GM23338 (cell line): ENCODE results near the gene NR4A1. TPM values are rescaled to one million over a fixed set of nuclear protein-coding genes. Genes with fewer than 3 reads are reported as not detected.

Experiments used
- ATAC-seq: fragments of 200-7000 bp; cut with Tn5 transposase; 3 replicates; pipeline ENCODE4 v1.9.1; 2020
- DNase-seq: peaks from one replicate; pipeline ENCODE4 v3.0.0-alpha.2; 2015; ENCODE audit warnings: low spot score
- H2AFZ ChIP-seq: fragments of 200-600 bp; sonication (generic); 2 replicates; pipeline ENCODE4 v1.8.0; 2016; ENCODE audit warnings: antibody characterized with exemption, mild to moderate bottlenecking, moderate library complexity
- H3F3A ChIP-seq: fragments of 200-600 bp; sonication (generic); replicated peaks from 2 replicates; pipeline ENCODE4 v1.8.0; 2017; ENCODE audit warnings: antibody characterized with exemption, mixed run types, low read depth
- H3K27ac ChIP-seq: fragments of 200-600 bp; sonication (generic); 2 replicates; pipeline ENCODE4 v1.6.1; 2016; ENCODE audit warnings: low read depth
- H3K27me3 ChIP-seq: fragments of 200-600 bp; sonication (generic); 2 replicates; pipeline ENCODE4 v1.8.0; 2016; ENCODE audit warnings: mild to moderate bottlenecking, mixed run types, moderate library complexity; ENCODE audit not compliant: insufficient read depth
- H3K36me3 ChIP-seq: fragments of 200-600 bp; sonication (generic); 2 replicates; pipeline ENCODE4 v1.8.0; 2016; ENCODE audit warnings: mild to moderate bottlenecking; ENCODE audit not compliant: insufficient read depth
- H3K4me1 ChIP-seq: fragments of 200-600 bp; sonication (generic); 2 replicates; pipeline ENCODE4 v1.8.0; 2016; ENCODE audit warnings: mild to moderate bottlenecking, moderate library complexity; ENCODE audit not compliant: insufficient read depth
- H3K4me2 ChIP-seq: fragments of 200-600 bp; sonication (generic); 2 replicates; pipeline ENCODE4 v1.7.1; 2017; ENCODE audit warnings: mixed run types
- H3K4me3 ChIP-seq: fragments of 200-600 bp; sonication (generic); 2 replicates; pipeline ENCODE4 v1.6.1; 2016; ENCODE audit warnings: mixed run types
- H3K79me2 ChIP-seq: fragments of 200-600 bp; sonication (generic); replicated peaks from 2 replicates; pipeline ENCODE4 v1.8.0; 2017; ENCODE audit warnings: mild to moderate bottlenecking; ENCODE audit not compliant: insufficient read depth
- H3K9me2 ChIP-seq: fragments of 200-600 bp; sonication (generic); 2 replicates; pipeline ENCODE4 v1.8.0; 2017; ENCODE audit not compliant: insufficient read depth
- H4K20me1 ChIP-seq: fragments of 200-600 bp; sonication (generic); replicated peaks from 2 replicates; pipeline ENCODE4 v1.8.0; 2017; ENCODE audit warnings: mild to moderate bottlenecking; ENCODE audit not compliant: insufficient read depth
- H3K27ac Mint-ChIP-seq: 2 replicates; pipeline ENCODE4 v1.8.0; 2020; ENCODE audit warnings: inconsistent platforms, mild to moderate bottlenecking, moderate library complexity, mixed read lengths
- H3K27me3 Mint-ChIP-seq: 3 replicates; pipeline ENCODE4 v1.8.0; 2022; ENCODE audit warnings: low read depth, mild to moderate bottlenecking, moderate library complexity, mixed read lengths, inconsistent platforms; ENCODE audit not compliant: insufficient read depth, poor library complexity
- H3K36me3 Mint-ChIP-seq: 3 replicates; pipeline ENCODE4 v1.8.0; 2021; ENCODE audit warnings: low read depth, mild to moderate bottlenecking, inconsistent platforms, moderate library complexity, mixed read lengths
- H3K4me1 Mint-ChIP-seq: 3 replicates; pipeline ENCODE4 v1.8.0; 2020; ENCODE audit warnings: mild to moderate bottlenecking, inconsistent platforms, mixed read lengths
- H3K4me3 Mint-ChIP-seq: 3 replicates; pipeline ENCODE4 v1.8.0; 2021; ENCODE audit warnings: moderate library complexity, mild to moderate bottlenecking, inconsistent platforms, mixed read lengths
- H3K9me3 Mint-ChIP-seq: 3 replicates; pipeline ENCODE4 v1.8.0; 2020; ENCODE audit warnings: moderate library complexity, mild to moderate bottlenecking, inconsistent platforms, mixed read lengths
- CREB1 ChIP-seq: fragments of 250-450 bp; sonication (Bioruptor Pico); IDR thresholded peaks from 2 replicates; pipeline ENCODE4 v1.5.0; 2020; ENCODE audit warnings: low read depth, mild to moderate bottlenecking, moderate library complexity
- CTCF ChIP-seq, 2 experiments: fragments of 200-600 bp in 1 of 2; sonication (generic) in 1 of 2; conservative IDR thresholded peaks; 2 replicates each; pipeline versions ENCODE4 v1.5.1 to v1.6.1; 2016 to 2017; ENCODE audit warnings: antibody characterized with exemption in 2 of 2, low read depth in 2 of 2, mild to moderate bottlenecking in 2 of 2, moderate library complexity in 1 of 2
- EZH2 ChIP-seq: fragments of 200-600 bp; sonication (generic); IDR thresholded peaks from one replicate; pipeline ENCODE4 v1.8.0; 2017; ENCODE audit warnings: antibody characterized with exemption, mild to moderate bottlenecking, low read depth; ENCODE audit not compliant: unreplicated experiment
- JUNB ChIP-seq: IDR thresholded peaks from one replicate; pipeline ENCODE4 v1.6.1; 2016; ENCODE audit warnings: antibody characterized with exemption; ENCODE audit not compliant: unreplicated experiment
- NANOG ChIP-seq: IDR thresholded peaks from 2 replicates; pipeline ENCODE4 v1.6.1; 2016; ENCODE audit warnings: antibody characterized with exemption, borderline replicate concordance
- STAT1 ChIP-seq: IDR thresholded peaks from one replicate; pipeline ENCODE4 v1.6.1; 2016; ENCODE audit warnings: antibody characterized with exemption; ENCODE audit not compliant: unreplicated experiment
- ZNF114 ChIP-seq: fragments of 250-450 bp; sonication (Bioruptor Pico); IDR thresholded peaks from 2 replicates; pipeline ENCODE4 v1.5.0; 2020; ENCODE audit warnings: mild to moderate bottlenecking, moderate library complexity
- ZNF331 ChIP-seq: fragments of 250-450 bp; sonication (Bioruptor Pico); IDR thresholded peaks from 2 replicates; pipeline ENCODE4 v1.5.0; 2020; ENCODE audit warnings: low read depth, mild to moderate bottlenecking, moderate library complexity
- polyA plus RNA-seq: library from polyadenylated mRNA; unstranded; fragments of >200 nt; fragmentation: Nextera tagmentation; extraction: Ambion mirVana; gene quantifications from 2 replicates; pipeline ENCODE4 v1.2.1, GENCODE V29; 2016
- total RNA-seq: library from RNA; depleted of rRNA; stranded (reverse); fragments of >200 nt; shearing (Covaris generic); gene quantifications from 2 replicates; pipeline ENCODE4 v1.2.3, GENCODE V29; 2014
- TF ChIP-seq, protein P1 (sequence below): IDR thresholded peaks from 2 replicates; pipeline ENCODE4 v1.6.1; 2016; ENCODE audit warnings: antibody characterized with exemption
- TF ChIP-seq, protein P2 (sequence below): IDR thresholded peaks from one replicate; pipeline ENCODE4 v1.6.1; 2018; ENCODE audit warnings: antibody characterized with exemption; ENCODE audit not compliant: unreplicated experiment
- TF ChIP-seq, protein P3 (sequence below): fragments of 250-450 bp; sonication (Bioruptor Pico); IDR thresholded peaks from 2 replicates; pipeline ENCODE4 v1.5.0; 2020; ENCODE audit warnings: mild to moderate bottlenecking, moderate library complexity

Gene NR4A1
- total and polyA plus RNA-seq, 2 experiments from 2014 or later: 7.5 to 19.1 TPM

GRCh38 chr12:52060498-52061177 lies 9.4 kb downstream of the NR4A1 start:
- Histone ChIP-seq H3K4me1 (no peaks in the 10 kb centered on the region), H3K27me3 (no peaks in the 10 kb centered on the region), H3K4me2 (no peak overlapping the region), H3K36me3 (no peaks in the 10 kb centered on the region), H4K20me1 (no peaks in the 10 kb centered on the region), H3K79me2 (no peaks in the 10 kb centered on the region), H2AFZ (no peak overlapping the region), H3F3A (no peaks in the 10 kb centered on the region), H3K27ac (no peak overlapping the region), H3K9me2 (no peaks in the 10 kb centered on the region), H3K4me3 (no peak overlapping the region)
- Mint-ChIP-seq H3K9me3 (no peaks in the 10 kb centered on the region), H3K27ac (no peak overlapping the region), H3K36me3 (peaks cover 10% of the 10 kb centered on the region), H3K4me1 (peaks cover 2% of the 10 kb centered on the region; the same call in 1 of the 3 replicates), H3K27me3 (peaks cover 12% of the 10 kb centered on the region), H3K4me3 (no peak overlapping the region)
- DNase-seq (no peak), ATAC-seq (no peak)
- no peak for TF ChIP-seq STAT1
- TF ChIP-seq JUNB: no peak
- TF ChIP-seq NANOG: no peak
- TF ChIP-seq CTCF (conservative IDR thresholded peaks at IDR 0.05; ENCODE audit: low read depth in 2 of 2): no peak
- TF ChIP-seq, protein P1, sequence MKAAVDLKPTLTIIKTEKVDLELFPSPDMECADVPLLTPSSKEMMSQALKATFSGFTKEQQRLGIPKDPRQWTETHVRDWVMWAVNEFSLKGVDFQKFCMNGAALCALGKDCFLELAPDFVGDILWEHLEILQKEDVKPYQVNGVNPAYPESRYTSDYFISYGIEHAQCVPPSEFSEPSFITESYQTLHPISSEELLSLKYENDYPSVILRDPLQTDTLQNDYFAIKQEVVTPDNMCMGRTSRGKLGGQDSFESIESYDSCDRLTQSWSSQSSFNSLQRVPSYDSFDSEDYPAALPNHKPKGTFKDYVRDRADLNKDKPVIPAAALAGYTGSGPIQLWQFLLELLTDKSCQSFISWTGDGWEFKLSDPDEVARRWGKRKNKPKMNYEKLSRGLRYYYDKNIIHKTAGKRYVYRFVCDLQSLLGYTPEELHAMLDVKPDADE: no peak
- no peak for TF ChIP-seq ZNF331
- TF ChIP-seq EZH2: no peak
- no peak for TF ChIP-seq ZNF114 (CRISPR knock-in tag)
- TF ChIP-seq CREB1: no peak
- TF ChIP-seq, protein P2, sequence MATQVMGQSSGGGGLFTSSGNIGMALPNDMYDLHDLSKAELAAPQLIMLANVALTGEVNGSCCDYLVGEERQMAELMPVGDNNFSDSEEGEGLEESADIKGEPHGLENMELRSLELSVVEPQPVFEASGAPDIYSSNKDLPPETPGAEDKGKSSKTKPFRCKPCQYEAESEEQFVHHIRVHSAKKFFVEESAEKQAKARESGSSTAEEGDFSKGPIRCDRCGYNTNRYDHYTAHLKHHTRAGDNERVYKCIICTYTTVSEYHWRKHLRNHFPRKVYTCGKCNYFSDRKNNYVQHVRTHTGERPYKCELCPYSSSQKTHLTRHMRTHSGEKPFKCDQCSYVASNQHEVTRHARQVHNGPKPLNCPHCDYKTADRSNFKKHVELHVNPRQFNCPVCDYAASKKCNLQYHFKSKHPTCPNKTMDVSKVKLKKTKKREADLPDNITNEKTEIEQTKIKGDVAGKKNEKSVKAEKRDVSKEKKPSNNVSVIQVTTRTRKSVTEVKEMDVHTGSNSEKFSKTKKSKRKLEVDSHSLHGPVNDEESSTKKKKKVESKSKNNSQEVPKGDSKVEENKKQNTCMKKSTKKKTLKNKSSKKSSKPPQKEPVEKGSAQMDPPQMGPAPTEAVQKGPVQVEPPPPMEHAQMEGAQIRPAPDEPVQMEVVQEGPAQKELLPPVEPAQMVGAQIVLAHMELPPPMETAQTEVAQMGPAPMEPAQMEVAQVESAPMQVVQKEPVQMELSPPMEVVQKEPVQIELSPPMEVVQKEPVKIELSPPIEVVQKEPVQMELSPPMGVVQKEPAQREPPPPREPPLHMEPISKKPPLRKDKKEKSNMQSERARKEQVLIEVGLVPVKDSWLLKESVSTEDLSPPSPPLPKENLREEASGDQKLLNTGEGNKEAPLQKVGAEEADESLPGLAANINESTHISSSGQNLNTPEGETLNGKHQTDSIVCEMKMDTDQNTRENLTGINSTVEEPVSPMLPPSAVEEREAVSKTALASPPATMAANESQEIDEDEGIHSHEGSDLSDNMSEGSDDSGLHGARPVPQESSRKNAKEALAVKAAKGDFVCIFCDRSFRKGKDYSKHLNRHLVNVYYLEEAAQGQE: no peak
- TF ChIP-seq, protein P3, sequence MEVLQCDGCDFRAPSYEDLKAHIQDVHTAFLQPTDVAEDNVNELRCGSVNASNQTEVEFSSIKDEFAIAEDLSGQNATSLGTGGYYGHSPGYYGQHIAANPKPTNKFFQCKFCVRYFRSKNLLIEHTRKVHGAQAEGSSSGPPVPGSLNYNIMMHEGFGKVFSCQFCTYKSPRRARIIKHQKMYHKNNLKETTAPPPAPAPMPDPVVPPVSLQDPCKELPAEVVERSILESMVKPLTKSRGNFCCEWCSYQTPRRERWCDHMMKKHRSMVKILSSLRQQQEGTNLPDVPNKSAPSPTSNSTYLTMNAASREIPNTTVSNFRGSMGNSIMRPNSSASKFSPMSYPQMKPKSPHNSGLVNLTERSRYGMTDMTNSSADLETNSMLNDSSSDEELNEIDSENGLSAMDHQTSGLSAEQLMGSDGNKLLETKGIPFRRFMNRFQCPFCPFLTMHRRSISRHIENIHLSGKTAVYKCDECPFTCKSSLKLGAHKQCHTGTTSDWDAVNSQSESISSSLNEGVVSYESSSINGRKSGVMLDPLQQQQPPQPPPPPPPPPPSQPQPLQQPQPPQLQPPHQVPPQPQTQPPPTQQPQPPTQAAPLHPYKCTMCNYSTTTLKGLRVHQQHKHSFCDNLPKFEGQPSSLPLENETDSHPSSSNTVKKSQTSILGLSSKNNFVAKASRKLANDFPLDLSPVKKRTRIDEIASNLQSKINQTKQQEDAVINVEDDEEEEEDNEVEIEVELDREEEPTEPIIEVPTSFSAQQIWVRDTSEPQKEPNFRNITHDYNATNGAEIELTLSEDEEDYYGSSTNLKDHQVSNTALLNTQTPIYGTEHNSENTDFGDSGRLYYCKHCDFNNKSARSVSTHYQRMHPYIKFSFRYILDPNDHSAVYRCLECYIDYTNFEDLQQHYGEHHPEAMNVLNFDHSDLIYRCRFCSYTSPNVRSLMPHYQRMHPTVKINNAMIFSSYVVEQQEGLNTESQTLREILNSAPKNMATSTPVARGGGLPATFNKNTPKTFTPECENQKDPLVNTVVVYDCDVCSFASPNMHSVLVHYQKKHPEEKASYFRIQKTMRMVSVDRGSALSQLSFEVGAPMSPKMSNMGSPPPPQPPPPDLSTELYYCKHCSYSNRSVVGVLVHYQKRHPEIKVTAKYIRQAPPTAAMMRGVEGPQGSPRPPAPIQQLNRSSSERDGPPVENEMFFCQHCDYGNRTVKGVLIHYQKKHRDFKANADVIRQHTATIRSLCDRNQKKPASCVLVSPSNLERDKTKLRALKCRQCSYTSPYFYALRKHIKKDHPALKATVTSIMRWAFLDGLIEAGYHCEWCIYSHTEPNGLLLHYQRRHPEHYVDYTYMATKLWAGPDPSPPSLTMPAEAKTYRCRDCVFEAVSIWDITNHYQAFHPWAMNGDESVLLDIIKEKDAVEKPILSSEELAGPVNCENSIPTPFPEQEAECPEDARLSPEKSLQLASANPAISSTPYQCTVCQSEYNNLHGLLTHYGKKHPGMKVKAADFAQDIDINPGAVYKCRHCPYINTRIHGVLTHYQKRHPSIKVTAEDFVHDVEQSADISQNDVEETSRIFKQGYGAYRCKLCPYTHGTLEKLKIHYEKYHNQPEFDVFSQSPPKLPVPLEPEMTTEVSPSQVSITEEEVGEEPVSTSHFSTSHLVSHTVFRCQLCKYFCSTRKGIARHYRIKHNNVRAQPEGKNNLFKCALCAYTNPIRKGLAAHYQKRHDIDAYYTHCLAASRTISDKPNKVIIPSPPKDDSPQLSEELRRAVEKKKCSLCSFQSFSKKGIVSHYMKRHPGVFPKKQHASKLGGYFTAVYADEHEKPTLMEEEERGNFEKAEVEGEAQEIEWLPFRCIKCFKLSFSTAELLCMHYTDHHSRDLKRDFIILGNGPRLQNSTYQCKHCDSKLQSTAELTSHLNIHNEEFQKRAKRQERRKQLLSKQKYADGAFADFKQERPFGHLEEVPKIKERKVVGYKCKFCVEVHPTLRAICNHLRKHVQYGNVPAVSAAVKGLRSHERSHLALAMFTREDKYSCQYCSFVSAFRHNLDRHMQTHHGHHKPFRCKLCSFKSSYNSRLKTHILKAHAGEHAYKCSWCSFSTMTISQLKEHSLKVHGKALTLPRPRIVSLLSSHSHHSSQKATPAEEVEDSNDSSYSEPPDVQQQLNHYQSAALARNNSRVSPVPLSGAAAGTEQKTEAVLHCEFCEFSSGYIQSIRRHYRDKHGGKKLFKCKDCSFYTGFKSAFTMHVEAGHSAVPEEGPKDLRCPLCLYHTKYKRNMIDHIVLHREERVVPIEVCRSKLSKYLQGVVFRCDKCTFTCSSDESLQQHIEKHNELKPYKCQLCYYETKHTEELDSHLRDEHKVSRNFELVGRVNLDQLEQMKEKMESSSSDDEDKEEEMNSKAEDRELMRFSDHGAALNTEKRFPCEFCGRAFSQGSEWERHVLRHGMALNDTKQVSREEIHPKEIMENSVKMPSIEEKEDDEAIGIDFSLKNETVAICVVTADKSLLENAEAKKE (CRISPR knock-in tag): no peak
